HepG2 (cell line): ENCODE data around the gene LAMP1. TPM values are rescaled to one million over a fixed set of nuclear protein-coding genes. Genes with fewer than 3 reads are reported as not detected.

ENCODE experiments used
- CEBPG ChIP-seq: IDR thresholded peaks from 2 replicates; pipeline ENCODE4 v1.6.1; 2016
- CREM ChIP-seq, 2 experiments: sonication (generic) in 1 of 2; formaldehyde crosslinking in 1 of 2; IDR thresholded peaks; 2 replicates each; pipeline versions ENCODE4 v1.4.0 to v1.6.1; 2016 to 2020; ENCODE audit warnings: antibody characterized with exemption in 1 of 2, mild to moderate bottlenecking in 1 of 2, missing genetic modification reagents in 1 of 2
- ELF3 ChIP-seq: IDR thresholded peaks from 2 replicates; pipeline ENCODE4 v1.6.1; 2016; ENCODE audit warnings: missing genetic modification reagents, missing compliant biosample characterization
- EP300 ChIP-seq, 3 experiments: sonication (generic) in 1 of 3; formaldehyde crosslinking in 1 of 3; IDR thresholded peaks; 2 replicates each; pipeline versions ENCODE4 v1.5.1 to v1.6.1; 2011 to 2020; ENCODE audit warnings: low read depth in 2 of 3, low read length in 2 of 3, borderline replicate concordance in 1 of 3, improper control_type of control experiment in 1 of 3, mild to moderate bottlenecking in 1 of 3, missing genetic modification reagents in 1 of 3, moderate library complexity in 1 of 3
- FOXK1 ChIP-seq: sonication (generic); formaldehyde crosslinking; IDR thresholded peaks from 2 replicates; pipeline ENCODE4 v1.4.0; 2020; ENCODE audit warnings: low read depth, missing genetic modification reagents, borderline replicate concordance
- FOXP4 ChIP-seq: sonication (generic); formaldehyde crosslinking; IDR thresholded peaks from 2 replicates; pipeline ENCODE4 v1.4.0; 2020; ENCODE audit warnings: missing genetic modification reagents
- GATAD2A ChIP-seq: IDR thresholded peaks from 2 replicates; pipeline ENCODE4 v1.6.1; 2016
- HDAC1 ChIP-seq: sonication (generic); formaldehyde crosslinking; IDR thresholded peaks from 2 replicates; pipeline ENCODE4 v1.5.1; 2020; ENCODE audit warnings: mild to moderate bottlenecking, missing genetic modification reagents
- HNF1B ChIP-seq: sonication (generic); formaldehyde crosslinking; IDR thresholded peaks from 2 replicates; pipeline ENCODE4 v1.5.1; 2020; ENCODE audit warnings: mild to moderate bottlenecking, moderate library complexity, missing genetic modification reagents
- NCOR1 ChIP-seq: fragments of 200-600 bp; sonication (generic); IDR thresholded peaks from 2 replicates; pipeline ENCODE4 v1.7.0; 2017; ENCODE audit warnings: antibody characterized with exemption, low read length, borderline replicate concordance
- NONO ChIP-seq, 2 experiments: fragments of 450-650 bp in 1 of 2; sonication (generic) in 1 of 2; formaldehyde crosslinking in 1 of 2; IDR thresholded peaks in 1 of 2; conservative IDR thresholded peaks in 1 of 2; 2 replicates each; pipeline versions ENCODE4 v1.6.1 to v1.8.0; 2017 to 2022; ENCODE audit warnings: mild to moderate bottlenecking in 1 of 2, missing genetic modification reagents in 1 of 2, moderate library complexity in 1 of 2
- NPAS2 ChIP-seq: sonication (generic); formaldehyde crosslinking; IDR thresholded peaks from 2 replicates; pipeline ENCODE4 v1.8.0; 2022; ENCODE audit warnings: mild to moderate bottlenecking, missing genetic modification reagents, borderline replicate concordance
- PITX1 ChIP-seq: sonication (generic); formaldehyde crosslinking; IDR thresholded peaks from 2 replicates; pipeline ENCODE4 v1.5.1; 2020; ENCODE audit warnings: mild to moderate bottlenecking, missing genetic modification reagents
- SMC3 ChIP-seq: IDR thresholded peaks from 2 replicates; pipeline ENCODE4 v1.6.1; 2011; ENCODE audit warnings: low read length, improper control_type of control experiment
- SP5 ChIP-seq: IDR thresholded peaks from 2 replicates; pipeline ENCODE4 v1.6.1; 2016; ENCODE audit warnings: low read depth, borderline replicate concordance
- STAT6 ChIP-seq: sonication (generic); formaldehyde crosslinking; IDR thresholded peaks from 2 replicates; pipeline ENCODE4 v1.4.0; 2020; ENCODE audit warnings: missing genetic modification reagents, mild to moderate bottlenecking, borderline replicate concordance
- TARDBP ChIP-seq: sonication (generic); formaldehyde crosslinking; IDR thresholded peaks from 2 replicates; pipeline ENCODE4 v1.8.0; 2022; ENCODE audit warnings: mild to moderate bottlenecking, missing genetic modification reagents
- TBX2 ChIP-seq: sonication (generic); formaldehyde crosslinking; IDR thresholded peaks from 2 replicates; pipeline ENCODE4 v1.5.0; 2020; ENCODE audit warnings: missing genetic modification reagents, mild to moderate bottlenecking, borderline replicate concordance
- TCF7 ChIP-seq: sonication (generic); IDR thresholded peaks from 2 replicates; pipeline ENCODE4 v1.6.1; 2016; ENCODE audit warnings: antibody characterized with exemption, low read depth
- ZKSCAN8 ChIP-seq: IDR thresholded peaks from 2 replicates; pipeline ENCODE4 v1.6.1; 2016; ENCODE audit warnings: borderline replicate concordance, missing genetic modification reagents, missing compliant biosample characterization
- ZNF160 ChIP-seq: sonication (generic); formaldehyde crosslinking; IDR thresholded peaks from 2 replicates; pipeline ENCODE4 v1.8.0; 2022; ENCODE audit warnings: mild to moderate bottlenecking, inconsistent platforms, missing genetic modification reagents
- ZNF292 ChIP-seq: sonication (generic); formaldehyde crosslinking; IDR thresholded peaks from 2 replicates; pipeline ENCODE4 v1.8.1; 2022; ENCODE audit warnings: mild to moderate bottlenecking, low read depth, missing genetic modification reagents, borderline replicate concordance
- ZNF616 ChIP-seq: sonication (generic); formaldehyde crosslinking; IDR thresholded peaks from 2 replicates; pipeline ENCODE4 v1.5.0; 2020; ENCODE audit warnings: low read depth, mild to moderate bottlenecking, missing genetic modification reagents
- ZNF674 ChIP-seq: sonication (generic); formaldehyde crosslinking; IDR thresholded peaks from 2 replicates; pipeline ENCODE4 v1.5.0; 2020; ENCODE audit warnings: low read depth, mild to moderate bottlenecking, missing genetic modification reagents
- polyA plus RNA-seq, 8 experiments: library from polyadenylated mRNA; depleted of rRNA in 3 of 8; stranded (reverse) in 7 of 8; unstranded in 1 of 8; fragments of >200 nt; fragmentation: Illumina TruSeq in 4 of 8; extraction: Trizol in 4 of 8; gene quantifications; 2 replicates each; pipeline versions ENCODE4 v1.2.1 to v1.2.3, GENCODE V29; 2011 to 2016; ENCODE audit warnings: low read depth in 4 of 8, missing spikeins in 1 of 8, mixed read lengths in 1 of 8; ENCODE audit not compliant: insufficient read depth in 1 of 8
- total RNA-seq, 5 experiments: library from RNA; depleted of rRNA; stranded (reverse); fragments of >200 nt; fragmentation: Illumina TruSeq; extraction: Trizol; gene quantifications; 2 replicates each; pipeline ENCODE4 v1.2.3, GENCODE V29; 2016; ENCODE audit warnings: low read depth in 1 of 5

The LAMP1 gene
- total and polyA plus RNA-seq, 2 of the 13 experiments (the other 11 are each of a cell fraction or from before 2014, with no cell fraction given): 103 to 112 TPM

- TF ChIP-seq SMC3: peak; percentile 42; the same call in 1 of the 2 replicates
- peak; percentile 81 for TF ChIP-seq GATAD2A (CRISPR knock-in tag)
- TF ChIP-seq TCF7: peak; percentile 34; the same call in 1 of the 2 replicates
- peak; percentile 49; the same call in 1 of the 2 replicates for TF ChIP-seq FOXP4
- TF ChIP-seq ZNF674 (CRISPR knock-in tag): no peak
- TF ChIP-seq ZNF616: no peak
- no peak for TF ChIP-seq NONO (IDR thresholded peaks at IDR 0.05)
- TF ChIP-seq NONO (CRISPR knock-in tag; conservative IDR thresholded peaks at IDR 0.05): 0 out of 2 replicates have a peak, but pooled peaks have one; percentile 45
- peak; percentile 50; the same call in 1 of the 2 replicates for TF ChIP-seq ELF3
- no peak for TF ChIP-seq HNF1B (CRISPR knock-in tag)
- TF ChIP-seq NCOR1: peak; percentile 81; the same call in 1 of the 2 replicates
- TF ChIP-seq ZNF160 (CRISPR knock-in tag): no peak
- peak; percentile 56 for TF ChIP-seq CREM (IDR thresholded peaks at IDR 0.05)
- TF ChIP-seq CREM (CRISPR knock-in tag; IDR thresholded peaks at IDR 0.05): no peak
- TF ChIP-seq ZKSCAN8: 0 out of 2 replicates have a peak, but pooled peaks have one; percentile 19
- TF ChIP-seq PITX1 (CRISPR knock-in tag): peak; percentile 96
- TF ChIP-seq NPAS2 (CRISPR knock-in tag): no peak
- peak; percentile 75 for TF ChIP-seq HDAC1 (CRISPR knock-in tag)
- TF ChIP-seq CEBPG (CRISPR knock-in tag): peak; percentile 99
- peak; percentile 48; the same call in 1 of the 2 replicates for TF ChIP-seq FOXK1 (CRISPR knock-in tag)
- TF ChIP-seq TBX2: peak; percentile 54; the same call in 1 of the 2 replicates
- peak; percentile 54; the same call in 1 of the 2 replicates for TF ChIP-seq TARDBP
- TF ChIP-seq STAT6 (CRISPR knock-in tag): no peak
- TF ChIP-seq EP300 (IDR thresholded peaks at IDR 0.05; ENCODE audit: low read depth in 2 of 2, low read length in 2 of 2): peak; percentile 53 to 71; a peak in 2 of 4 replicates
- no peak for TF ChIP-seq EP300 (CRISPR knock-in tag; IDR thresholded peaks at IDR 0.05; ENCODE audit: borderline replicate concordance)
- TF ChIP-seq SP5: peak; percentile 43; the same call in 1 of the 2 replicates
- peak; percentile 52; the same call in 1 of the 2 replicates for TF ChIP-seq ZNF292 (CRISPR knock-in tag)
Observed at GRCh38 chr13:113299951-113300350, 2.9 kb downstream of the LAMP1 start (continued).
